Gastrocnemius medialis (tissue), 4 donors: ENCODE results near the gene ICAM3.

Experiments
- POLR2A ChIP-seq, 2 donors: fragments of 450-650 bp; IDR thresholded peaks; one replicate each; pipeline ENCODE4 v1.6.1; 2017; ENCODE audit warnings: antibody characterized with exemption in 2 of 2, mild to moderate bottlenecking in 2 of 2, moderate library complexity in 2 of 2
- TF ChIP-seq, protein P1 (sequence below), 5 experiments: fragments of 450-650 bp in 3 of 5; fragments of 200-600 bp in 2 of 5; sonication (generic) in 2 of 5; IDR thresholded peaks in 4 of 5; conservative IDR thresholded peaks in 1 of 5; 1 replicate in 4 of 5; 2 replicates in 1 of 5; pipeline ENCODE4 v1.5.1; 2016 to 2019; ENCODE audit warnings: antibody characterized with exemption in 5 of 5, mild to moderate bottlenecking in 3 of 5, moderate library complexity in 3 of 5

DNA sequence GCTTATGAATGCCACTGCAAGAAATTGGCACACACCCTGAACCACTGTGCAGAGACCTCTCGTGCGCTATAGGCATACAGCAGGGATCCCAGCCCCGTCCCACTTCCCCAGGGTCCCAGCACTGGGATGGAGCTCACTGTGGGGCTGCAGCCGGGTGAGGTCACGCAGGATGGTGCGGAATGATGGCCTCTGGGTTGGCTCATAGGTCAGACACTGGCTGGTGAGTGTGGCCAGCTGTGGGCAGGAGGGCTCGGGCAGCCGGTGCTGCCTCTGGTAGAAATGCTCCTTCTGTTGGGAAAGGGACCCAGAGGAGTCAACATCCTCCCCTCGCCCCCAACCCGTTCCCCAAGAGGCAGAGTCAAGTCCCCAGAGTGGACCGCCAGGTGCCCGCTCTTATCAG lies 17.0 kb upstream of the ICAM3 start:
- TF ChIP-seq, protein P1, sequence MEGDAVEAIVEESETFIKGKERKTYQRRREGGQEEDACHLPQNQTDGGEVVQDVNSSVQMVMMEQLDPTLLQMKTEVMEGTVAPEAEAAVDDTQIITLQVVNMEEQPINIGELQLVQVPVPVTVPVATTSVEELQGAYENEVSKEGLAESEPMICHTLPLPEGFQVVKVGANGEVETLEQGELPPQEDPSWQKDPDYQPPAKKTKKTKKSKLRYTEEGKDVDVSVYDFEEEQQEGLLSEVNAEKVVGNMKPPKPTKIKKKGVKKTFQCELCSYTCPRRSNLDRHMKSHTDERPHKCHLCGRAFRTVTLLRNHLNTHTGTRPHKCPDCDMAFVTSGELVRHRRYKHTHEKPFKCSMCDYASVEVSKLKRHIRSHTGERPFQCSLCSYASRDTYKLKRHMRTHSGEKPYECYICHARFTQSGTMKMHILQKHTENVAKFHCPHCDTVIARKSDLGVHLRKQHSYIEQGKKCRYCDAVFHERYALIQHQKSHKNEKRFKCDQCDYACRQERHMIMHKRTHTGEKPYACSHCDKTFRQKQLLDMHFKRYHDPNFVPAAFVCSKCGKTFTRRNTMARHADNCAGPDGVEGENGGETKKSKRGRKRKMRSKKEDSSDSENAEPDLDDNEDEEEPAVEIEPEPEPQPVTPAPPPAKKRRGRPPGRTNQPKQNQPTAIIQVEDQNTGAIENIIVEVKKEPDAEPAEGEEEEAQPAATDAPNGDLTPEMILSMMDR (IDR thresholded peaks at IDR 0.05 in 4 of 5, conservative IDR thresholded peaks at IDR 0.05 in 1 of 5) = no peak
- TF ChIP-seq POLR2A (IDR thresholded peaks at IDR 0.05) = no peak
